Right lung (tissue), 5 donors: ENCODE measurements around the gene KCND3. TPM values are rescaled to one million over a fixed set of nuclear protein-coding genes. Genes with fewer than 3 reads are reported as not detected.
"Not testable (repeated sequence)": the region's sequence is repeated elsewhere in the genome, so short reads cannot be mapped to it uniquely, and the experiment has no call there.

ENCODE experiments used
- DNase-seq, 2 donors: peaks; one replicate each; pipeline ENCODE4 v3.0.0-alpha.2; 2013
- polyA plus RNA-seq, 5 donors: library from polyadenylated mRNA; unstranded; fragments of 120-200 nt; gene quantifications; one replicate each; pipeline versions ENCODE4 v1.2.1 to v1.2.3, GENCODE V29; 2013; ENCODE audit warnings: inconsistent platforms in 1 of 5, low replicate concordance in 1 of 5; ENCODE audit not compliant: insufficient read length in 5 of 5, insufficient read depth in 1 of 5

Gene KCND3
- polyA plus RNA-seq, 5 donors: 0.40 to 0.85 (median 0.49) TPM

DNA sequence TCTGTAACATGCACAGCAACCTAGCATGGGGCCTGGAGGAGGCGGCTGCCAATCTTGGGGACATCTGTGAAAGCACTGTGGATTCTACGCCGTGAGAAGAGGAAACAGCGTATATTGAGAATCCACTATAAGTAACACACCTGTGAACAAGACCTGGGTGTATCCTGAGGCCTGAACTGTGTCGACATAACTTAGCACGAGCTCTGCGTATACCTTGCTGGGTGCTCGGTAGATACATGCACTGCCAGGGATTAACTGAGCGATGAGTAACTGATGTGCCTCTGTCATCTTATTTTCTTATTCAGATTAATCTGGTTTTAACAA lies 175.2 kb downstream of the KCND3 start:
- DNase-seq: no peak

DNA sequence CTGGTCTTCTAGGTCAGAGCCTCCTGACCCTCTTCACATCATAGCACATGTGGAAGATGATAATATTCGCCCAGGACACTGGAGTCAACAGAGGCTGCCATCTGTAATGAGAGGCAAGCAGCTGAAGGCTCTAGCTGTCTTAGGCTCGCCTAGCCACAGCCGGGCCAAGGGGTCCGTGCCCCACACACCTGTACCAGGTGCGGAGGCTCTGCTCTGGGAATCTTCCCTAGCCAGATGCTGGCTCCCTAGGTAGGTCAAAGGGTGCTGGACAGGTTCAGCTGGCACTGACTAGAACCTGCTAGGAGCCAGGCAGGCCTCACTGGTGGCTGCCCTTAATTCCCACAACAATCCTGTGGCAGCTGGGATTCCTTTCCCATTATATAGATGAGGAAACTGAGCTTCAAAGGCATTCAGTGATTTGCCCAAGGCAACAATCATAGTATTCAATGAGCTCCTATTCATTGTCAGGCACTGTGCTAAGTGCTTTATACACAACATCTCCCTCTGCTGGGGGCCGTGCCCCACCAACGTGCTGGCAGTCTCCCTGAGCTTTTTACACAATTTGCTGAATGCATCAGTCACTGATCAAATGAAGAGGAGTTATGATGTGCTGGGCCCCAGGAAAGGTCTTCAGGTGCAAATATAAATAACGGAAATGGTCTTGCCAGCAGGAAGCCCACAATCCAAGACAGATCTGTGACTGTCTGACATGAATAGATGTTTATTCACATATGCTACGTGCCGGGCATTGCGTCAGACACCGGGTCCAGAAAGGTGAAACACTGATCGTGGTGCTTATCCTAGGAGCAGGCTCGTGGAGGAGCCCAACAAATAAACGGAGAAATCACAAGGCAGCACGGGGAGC lies 175.8 kb downstream of the KCND3 start:
- no peak for DNase-seq

DNA sequence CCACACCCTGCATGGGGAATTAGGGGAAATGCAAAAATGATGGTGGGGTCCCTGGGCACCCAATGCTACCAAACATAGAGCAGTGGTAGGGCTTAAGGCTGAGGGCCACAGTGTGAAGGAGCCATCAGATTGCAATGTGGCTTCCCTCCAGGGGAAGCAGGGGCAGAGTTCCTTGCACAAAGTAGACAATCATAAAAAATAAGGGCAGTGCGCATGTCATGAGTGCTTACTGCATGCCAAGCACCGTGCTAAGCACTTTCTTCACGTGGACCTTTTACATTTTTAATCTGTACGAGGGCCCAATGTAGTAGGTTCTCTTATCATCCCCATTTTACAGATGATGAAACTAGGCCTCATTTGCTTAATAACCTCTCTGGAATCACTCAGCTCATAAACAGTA lies 177.2 kb downstream of the KCND3 start:
- DNase-seq: no peak

DNA sequence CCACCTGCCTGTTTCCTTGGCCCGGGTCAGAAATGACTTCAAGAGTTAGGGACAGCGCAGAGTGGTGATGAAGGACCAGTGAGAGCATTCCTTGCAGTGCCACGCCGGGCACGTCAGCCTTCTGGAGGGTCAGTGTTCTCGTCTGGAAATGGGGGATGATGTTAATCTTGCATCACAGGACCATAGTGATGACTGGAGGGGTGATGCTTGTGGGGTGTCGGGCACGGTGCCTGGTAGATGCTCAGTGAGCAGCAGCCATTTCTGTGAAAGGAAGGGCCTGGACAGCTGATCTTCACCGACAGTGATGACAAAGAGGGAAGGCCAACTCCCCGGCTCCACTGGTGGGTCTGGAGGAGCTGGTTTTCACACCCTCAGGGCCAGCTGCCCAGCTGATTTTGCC lies 177.6 kb downstream of the KCND3 start:
- DNase-seq: no peak

DNA sequence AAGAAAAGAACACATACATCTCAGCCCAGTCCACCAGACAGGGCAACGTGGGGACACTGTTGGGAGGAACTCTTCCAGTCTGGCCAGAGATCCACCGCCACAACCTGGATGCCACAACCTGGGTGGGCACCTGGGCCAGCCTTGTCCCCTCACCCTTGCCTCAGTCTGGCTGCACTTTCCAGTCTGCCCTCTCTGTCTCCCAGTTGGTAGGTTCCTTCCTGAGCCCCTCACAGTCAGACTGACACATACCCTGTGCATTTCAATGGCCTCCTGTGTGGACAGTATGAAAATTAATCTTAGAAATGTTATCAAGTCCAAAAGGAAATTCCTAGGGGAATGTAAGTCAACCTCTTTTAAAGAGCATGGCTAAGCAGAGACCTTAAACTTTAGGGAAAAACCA lies 184.2 kb downstream of the KCND3 start:
- DNase-seq: no peak

DNA sequence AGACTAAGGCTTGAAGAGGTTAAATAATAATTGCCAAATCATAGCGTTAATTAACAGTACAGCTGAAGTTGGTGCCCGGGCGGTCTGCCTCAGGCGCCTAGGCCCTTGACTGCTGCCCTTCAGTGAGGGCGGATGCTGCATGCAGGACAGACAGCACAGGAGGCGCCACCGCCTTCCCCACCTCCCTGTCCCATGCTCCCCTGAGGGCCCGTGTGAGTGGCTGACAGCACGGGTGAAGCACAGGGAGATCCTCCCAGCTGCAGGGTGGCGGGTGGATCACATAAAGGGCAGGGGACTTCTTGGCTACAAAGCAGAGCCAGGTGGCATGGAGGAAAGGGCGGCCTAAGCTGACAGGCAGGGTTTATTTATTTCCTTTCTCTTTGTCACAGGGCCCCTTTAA lies 184.7 kb downstream of the KCND3 start:
- DNase-seq: no peak

DNA sequence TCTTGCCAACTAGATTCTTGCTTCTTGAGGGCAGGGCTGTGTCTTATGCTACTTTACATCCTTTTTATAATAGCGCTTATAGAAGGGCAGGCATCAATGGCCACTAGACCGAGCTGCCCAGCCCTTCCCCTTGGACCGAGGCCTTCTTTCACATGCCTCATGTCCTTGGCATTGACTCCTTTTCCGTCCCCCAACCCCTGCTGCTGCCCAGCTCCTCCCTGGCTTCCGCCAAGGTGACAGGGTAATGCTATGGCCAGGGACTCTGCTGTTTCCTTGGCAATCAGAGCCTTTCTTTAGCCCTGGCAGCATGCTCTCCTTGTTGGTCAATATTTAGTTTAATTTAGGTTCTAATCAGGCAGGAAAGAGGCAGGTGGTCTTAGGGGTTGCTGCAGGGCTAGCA lies 185.5 kb downstream of the KCND3 start:
- DNase-seq: no peak

DNA sequence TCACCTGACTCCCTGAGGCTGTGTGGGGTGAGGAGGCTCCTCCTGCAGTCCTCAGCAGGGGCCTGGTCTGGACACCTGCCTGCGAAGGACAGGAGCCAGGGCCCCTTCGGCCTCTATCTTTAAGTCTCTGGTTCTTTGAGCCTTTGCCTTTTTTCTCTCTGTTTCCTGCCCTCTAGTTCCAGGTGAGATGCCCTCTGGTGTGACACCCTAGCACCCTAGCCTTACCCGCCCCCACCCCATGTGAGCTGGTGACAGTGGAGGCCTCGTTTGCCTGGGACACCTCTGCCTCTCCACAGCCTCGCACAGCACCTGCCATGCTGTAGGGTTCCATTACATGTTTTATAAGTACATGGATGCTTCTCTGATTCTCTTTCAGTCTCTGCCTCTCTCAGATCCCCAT lies 186.5 kb downstream of the KCND3 start:
- DNase-seq: no peak

DNA sequence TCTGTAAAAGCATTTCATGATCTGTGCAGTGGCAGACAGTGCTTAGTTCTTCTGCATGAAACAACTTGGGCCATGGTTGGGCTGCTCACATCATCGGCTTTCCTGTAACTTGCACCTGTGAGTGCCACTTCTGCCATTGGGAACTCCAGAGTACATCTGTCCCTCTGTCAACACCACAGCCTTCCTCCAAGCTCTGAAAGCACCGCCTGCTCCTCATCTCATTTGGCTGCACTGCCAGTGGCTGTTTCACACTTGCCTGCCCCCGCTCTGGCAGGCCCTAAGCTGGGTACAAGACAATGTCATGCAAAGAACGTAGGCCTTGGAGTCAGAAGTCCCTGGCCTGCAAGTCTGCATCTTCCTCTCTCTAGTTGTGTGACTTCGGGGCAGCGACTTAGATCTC lies 187.4 kb downstream of the KCND3 start:
- no peak for DNase-seq

DNA sequence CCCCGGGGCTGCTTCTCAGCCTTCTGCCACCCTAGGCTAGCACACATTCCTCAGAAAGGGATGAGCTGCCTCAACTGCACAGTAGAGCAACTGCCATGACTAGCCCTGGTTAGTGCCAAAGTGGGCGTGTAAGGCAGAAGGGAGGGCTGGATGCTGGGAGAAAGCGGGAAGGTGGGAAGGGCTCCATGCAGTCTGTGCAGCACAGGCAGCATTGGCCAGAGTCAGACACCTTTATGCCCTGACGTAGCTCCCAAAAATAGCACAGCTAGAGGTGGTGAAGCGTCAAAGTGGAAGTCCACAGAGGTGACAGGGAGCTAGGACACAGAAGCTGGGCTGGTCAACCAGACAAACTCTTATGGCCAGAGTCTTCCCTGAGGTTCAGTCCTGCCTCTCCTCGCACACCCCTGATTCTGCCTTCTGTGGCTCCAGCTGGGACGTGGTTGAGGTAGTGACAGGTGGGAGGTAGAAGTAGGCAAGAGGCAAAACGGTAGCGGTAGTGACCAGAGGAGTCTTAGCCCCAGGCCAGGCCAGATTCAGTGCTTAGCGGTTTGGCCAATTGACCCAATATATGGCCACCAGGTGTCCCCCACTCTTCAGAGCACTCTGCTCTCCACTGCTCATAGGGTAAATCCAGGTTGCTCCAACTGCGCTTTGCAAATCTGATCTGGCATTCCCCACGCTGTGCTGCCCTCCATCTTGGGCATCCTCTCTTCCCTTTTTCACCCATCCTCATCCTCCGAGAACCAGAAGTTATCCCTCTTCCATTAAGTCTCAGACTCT lies 188.2 kb downstream of the KCND3 start:
- no peak for DNase-seq

DNA sequence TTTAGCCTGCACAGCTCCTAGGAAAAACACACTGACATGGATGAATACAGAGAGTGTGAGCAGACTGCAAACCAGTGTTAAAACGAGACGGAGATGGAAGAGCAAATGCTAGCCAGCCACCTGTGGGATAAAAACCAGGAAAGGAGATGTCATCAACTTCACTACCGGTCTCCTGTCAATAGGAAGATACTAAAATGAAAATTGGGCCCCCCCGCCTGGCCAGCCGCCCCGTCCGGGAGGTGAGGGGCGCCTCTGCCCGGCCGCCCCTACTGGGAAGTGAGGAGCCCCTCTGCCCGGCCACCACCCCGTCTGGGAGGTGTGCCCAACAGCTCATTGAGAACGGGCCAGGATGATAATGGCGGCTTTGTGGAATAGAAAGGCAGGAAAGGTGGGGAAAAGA lies 189.7 kb downstream of the KCND3 start:
- DNase-seq: not testable (repeated sequence)

DNA sequence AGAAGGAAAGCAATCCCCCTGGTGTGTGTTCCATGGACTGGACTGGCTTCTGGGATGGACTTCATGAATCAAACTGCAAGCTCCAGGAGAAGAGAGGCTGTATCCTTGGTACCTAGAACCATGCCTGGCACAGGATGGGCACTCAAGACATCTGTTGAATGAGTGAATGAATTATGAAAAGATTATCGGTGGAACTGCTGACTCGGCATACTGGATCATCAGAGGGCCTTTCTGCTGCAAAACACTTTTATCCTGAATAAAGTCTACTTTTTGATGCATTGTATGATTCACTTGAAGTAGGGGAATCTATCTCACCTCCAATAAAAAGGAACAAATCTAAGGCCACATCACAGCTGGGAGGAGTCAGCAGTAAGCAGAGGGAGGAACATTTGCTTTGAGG lies 190.9 kb downstream of the KCND3 start:
- no peak for DNase-seq

DNA sequence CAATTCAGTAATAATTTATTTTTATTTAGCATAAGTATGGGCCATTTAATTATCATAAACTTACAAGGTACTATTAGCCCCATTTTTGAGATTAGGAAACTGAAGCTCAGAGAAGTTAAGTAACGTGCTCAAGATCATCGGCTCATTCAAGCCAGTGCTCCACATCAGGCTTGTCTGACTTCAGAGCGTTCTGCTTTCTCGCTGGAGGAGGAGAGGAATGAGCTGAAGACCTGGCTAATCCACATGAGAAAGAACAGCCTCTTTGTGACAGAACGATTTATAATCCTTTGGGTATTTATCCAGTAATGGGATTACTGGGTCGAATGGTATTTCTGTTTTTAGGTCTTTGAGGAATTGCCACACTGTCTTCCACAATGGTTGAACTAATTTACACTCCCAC lies 194.1 kb downstream of the KCND3 start:
- DNase-seq: no peak

DNA sequence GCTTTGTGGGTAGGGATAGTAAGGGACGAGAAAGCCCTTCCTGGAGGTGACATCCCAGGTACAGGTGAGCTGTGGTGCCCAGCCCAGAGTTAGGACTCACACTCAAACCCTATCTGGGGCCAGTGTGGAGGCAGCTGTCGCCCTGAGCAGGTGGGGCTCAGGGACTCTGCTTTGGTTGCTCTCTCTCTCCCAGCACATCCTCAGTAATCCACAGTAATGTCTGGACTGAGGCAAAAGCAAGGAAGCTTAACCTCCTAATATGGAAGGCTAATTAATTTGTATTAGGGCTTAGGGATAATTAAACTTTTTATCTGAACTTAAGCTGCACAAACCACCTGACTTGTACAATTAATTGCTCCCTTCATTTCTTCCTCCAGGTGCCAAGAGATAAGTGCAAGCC lies 195.5 kb downstream of the KCND3 start:
- DNase-seq: no peak

DNA sequence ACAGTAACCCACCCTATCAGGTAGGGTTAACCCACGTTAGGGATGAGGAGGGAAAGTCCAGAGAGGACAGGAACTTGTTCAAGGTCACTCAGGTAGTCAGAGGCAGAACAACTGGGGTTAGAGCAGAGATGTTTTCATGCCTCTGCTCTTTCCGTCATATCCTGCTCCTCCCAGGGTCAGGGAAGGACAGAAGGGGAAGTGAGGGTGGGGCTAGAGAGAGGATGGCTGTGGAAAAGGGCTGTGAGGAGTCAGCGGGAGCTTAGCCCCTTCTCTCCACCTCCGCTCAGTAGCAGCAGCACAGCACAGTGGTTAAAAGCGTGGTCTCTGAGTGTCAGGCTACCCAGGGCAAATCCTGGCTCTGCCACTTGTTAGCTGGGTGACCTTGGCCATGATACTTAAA lies 197.2 kb downstream of the KCND3 start:
- no peak for DNase-seq

DNA sequence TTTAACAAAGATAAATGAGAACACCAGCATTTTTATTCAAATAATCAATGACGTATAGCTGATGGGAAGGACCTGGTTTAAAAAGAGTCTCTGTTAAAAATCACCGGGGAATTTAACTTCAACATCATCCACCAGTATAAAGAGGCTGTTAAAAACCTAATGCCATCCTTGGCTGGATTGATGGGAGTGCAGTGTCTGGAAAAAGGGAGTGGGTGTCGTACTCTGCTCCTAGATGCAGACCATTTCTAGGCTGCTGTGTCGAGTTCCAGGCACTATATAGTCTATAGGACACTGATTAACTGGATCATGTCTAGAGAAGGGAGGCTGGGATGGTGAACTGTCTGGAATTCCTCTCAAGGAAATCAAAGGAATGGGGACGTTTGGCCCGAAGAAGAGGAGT lies 197.7 kb downstream of the KCND3 start:
- DNase-seq: no peak

DNA sequence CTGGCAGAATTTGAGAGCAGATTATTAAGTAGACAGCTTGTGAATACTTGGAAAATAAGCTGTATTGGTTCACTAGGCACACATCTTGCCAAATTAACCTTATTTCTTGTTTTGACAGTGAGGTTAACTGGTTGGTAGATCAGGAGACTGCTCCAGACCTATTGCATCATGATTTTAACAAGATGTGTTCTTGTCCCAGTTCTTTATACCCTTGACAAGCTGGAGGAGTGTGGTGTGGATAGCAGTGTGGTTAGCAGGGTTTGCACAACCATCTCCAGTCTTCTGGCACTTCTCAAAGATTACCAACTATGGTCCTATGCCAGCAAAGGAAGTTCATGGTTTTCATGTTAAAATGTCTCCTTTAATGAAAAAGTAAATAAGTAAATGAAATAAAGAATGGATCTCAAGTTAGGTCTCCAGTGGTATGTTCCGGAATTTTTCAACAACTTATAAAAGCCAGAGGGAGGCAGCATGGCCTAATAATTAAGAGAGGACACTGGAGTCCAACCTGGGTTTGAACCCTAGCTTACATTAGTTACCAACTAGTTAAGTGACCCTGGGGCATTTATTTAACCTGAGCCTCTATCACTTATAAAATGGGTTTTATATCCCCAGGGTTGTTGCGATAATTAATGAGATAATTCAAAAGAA lies 199.7 kb downstream of the KCND3 start:
- DNase-seq: no peak

DNA sequence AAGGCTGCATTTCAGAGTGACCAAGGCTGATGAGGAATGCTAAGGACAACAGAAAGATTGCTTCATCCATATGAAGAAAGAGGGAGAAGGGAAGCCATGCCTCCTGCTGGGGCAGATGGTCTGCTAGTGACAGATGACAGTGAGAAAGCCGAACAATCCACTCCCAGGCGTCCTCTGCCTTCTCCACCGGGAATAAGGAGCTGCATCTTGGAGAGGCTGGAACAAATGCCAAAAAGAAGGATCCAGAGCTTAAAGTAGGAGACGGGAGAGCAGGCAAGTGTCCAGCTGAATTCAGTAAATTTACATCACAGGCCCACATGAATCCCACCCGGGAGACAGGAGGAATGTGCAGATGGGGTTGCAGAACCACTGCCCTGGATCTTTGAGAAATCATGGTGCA lies 200.3 kb downstream of the KCND3 start:
- no peak for DNase-seq

DNA sequence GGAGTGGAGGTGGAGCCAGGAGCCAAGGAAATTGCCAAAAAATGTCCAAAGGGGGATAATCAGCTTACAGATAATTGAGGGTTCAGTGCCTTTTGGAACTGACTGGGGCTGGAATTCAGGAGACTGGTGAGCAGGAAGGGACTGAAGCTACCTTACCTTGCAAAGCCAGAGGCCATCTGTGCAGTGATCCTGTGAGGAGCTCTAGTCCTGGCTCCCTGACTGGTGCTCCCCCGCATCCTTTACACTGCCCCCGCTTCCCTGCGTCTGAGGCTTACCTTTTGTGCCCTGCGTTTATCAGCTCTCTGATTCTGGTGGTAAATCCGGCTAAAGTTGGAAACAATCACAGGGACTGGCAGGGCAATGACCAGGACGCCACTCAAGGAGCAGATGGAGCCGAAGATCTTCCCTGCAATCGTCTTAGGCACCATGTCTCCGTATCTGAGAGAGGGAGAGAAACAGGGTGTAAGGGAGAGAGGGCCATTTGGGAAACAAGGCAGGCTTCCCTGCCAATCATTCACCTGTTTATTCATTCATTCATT lies 202.7 kb downstream of the KCND3 start:
- no peak for DNase-seq

DNA sequence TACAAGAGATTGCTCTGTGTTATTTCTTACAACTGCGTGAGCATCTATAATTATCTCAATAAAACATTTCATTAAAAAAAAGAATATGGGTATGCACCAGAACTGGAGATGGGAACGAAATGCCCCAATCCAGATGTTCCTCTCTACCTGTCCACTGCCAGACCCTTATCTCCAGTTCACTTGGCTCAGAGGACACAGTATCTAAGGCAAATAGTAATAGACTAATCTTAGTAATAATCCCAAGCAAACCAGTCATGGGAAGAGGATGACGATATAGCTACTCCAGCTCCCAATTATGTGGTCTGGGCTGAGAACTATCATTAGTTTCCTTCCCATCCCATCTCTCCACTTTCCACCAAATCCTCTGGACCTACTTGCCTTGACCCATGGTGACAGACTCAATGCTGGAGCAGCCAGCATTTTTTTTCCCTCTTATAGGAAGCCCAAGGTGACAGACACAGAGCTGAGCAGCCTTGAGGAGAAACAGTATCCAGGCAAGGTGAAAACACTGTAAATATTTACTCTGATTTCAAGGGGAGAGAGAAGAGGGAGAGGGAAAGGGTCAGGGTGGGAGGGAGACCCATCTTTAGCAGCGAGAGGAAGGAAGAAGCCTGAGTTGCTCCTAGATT lies 205.1 kb downstream of the KCND3 start:
- DNase-seq: no peak

DNA sequence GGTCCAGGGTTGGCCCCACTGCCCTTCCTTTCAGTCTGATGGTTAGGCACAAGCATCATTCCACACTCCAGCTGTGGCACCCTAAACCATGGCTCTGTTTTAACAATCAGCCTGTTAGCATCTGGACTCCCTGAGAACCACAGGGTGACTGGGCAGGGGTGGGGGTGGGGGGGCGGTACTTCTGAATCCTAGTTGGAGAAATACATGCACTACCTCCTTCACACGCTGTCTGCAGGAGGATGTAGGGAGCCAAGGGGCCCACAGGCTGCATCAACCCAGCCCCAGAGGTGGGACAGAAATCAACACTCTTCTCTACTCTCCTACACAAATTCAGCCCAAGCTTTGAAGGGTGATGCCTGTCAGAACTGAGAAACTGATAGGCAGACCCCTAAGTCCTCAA lies 209.9 kb downstream of the KCND3 start:
- DNase-seq: no peak

DNA sequence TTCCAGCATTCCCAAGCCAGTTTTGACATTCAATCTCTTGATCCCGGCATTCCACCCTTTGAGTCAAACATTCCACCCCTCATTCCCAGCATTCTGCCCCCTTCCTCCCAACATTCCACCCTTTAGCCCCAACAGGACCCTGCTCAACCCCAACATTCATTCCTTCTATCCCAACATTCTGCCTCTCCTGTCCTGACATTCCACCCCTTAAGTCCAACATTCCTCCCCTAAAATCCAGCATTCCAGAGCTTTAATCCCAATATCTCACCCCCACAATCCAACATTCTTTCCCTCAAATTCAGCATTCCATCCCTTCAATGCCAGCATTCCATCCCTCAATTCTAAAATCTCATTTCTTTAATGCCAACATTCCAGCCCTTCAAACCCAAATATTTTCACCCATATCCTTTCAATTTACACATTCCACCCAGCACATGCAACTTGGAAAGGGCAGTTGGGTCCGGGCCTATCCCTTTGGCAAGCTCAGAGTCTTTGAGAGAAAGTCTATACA lies 210.9 kb downstream of the KCND3 start:
- no peak for DNase-seq
